SIG-M5 (cell line): ENCODE measurements around the gene RIPK3.

ENCODE experiments used
- DNase-seq: peaks from one replicate; lab custom pipeline; 2025; lab: John Stamatoyannopoulos, UW

RIPK3 gene

DNA sequence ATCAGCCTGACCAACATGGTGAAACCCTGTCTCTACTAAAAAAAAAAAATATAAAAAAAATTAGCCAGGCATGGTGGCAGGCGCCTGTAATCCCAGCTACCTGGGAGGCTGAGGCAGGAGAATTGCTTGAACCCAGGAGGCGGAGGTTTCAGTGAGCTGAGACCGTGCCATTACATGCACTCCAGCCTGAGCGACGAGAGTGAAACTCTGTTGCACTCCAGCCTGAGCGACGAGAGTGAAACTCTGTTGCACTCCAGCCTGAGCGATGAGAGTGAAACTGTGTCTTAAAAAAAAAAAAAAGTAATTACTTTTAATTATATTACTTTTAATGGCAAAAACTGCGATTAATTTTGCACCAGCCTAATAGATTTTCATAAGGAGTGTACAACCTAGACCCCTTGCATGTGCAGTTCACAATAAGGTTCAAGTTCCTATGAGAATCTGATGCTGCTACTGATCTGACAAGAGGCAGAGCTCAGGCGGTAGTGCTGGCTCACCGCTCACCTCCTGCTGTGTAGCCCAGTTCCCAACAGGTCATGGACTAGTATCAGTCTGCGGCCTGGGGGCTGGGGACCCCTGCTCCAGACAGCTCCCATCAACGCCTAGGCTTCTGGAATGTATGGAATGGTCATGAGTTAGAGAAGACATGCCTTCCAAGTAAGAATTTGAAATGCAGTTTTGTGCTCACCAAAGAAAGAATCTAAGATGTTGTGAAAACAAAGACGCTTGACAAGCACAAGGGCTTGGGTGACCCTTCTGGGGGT lies 18.4 kb downstream of the RIPK3 start:
- DNase-seq = no peak

DNA sequence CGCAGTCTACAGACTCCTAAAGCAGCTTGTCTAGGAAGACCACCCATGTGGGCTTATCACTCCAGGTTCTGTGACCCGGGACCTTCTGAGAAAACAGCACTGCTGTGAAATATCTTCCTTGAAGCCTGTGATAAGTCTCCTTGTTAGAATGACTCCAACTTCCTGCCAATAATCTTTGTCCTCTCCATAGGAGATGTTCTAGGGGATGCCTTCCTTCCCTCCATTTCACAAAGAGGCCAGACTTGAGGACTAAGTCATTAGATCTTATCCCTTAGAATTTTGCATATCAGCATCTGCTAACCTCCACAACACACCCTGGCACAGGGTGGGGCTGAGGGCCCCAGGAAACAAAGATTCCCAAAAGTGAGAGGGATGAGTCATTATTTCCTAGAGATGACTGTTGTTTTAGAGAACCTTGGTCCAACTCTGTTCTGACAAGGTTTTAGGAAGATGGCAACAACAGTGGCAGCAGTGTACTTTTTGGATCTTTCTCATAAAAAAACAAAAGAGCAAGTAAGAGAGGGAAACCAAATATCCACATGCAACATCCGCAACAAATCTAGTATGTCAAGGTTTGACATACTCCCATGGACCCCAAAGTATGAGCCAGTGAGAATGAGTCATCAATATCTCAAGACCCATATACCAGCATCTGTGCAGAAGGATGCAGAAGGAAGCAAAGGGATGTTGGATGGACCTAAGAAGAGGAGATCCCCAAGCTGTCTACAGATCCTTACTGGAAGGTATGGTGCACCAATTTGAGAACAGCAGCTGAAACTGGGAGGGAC lies 22.5 kb downstream of the RIPK3 start:
- no peak for DNase-seq

DNA sequence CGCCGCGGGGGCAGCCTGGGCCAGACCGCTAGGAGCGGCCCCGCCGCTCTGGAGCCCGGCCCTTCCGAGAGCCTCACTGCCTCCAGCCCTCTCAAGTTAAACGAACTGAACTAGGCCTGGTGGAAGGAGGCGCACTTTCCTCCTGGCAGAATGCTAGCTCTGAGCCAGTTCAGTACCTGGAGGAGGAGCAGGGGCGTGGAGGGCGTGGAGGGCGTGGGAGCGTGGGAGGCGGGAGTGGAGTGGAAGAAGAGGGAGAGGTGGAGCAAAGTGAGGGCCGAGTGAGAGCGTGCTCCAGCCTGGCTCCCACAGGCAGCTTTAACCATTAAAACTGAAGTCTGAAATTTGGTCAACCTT lies 23.2 kb downstream of the RIPK3 start:
- no peak for DNase-seq

DNA sequence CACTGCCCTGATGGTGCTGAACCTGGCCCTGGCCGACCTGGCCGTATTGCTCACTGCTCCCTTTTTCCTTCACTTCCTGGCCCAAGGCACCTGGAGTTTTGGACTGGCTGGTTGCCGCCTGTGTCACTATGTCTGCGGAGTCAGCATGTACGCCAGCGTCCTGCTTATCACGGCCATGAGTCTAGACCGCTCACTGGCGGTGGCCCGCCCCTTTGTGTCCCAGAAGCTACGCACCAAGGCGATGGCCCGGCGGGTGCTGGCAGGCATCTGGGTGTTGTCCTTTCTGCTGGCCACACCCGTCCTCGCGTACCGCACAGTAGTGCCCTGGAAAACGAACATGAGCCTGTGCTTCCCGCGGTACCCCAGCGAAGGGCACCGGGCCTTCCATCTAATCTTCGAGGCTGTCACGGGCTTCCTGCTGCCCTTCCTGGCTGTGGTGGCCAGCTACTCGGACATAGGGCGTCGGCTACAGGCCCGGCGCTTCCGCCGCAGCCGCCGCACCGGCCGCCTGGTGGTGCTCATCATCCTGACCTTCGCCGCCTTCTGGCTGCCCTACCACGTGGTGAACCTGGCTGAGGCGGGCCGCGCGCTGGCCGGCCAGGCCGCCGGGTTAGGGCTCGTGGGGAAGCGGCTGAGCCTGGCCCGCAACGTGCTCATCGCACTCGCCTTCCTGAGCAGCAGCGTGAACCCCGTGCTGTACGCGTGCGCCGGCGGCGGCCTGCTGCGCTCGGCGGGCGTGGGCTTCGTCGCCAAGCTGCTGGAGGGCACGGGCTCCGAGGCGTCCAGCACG lies 23.8 kb downstream of the RIPK3 start:
- DNase-seq = no peak

DNA sequence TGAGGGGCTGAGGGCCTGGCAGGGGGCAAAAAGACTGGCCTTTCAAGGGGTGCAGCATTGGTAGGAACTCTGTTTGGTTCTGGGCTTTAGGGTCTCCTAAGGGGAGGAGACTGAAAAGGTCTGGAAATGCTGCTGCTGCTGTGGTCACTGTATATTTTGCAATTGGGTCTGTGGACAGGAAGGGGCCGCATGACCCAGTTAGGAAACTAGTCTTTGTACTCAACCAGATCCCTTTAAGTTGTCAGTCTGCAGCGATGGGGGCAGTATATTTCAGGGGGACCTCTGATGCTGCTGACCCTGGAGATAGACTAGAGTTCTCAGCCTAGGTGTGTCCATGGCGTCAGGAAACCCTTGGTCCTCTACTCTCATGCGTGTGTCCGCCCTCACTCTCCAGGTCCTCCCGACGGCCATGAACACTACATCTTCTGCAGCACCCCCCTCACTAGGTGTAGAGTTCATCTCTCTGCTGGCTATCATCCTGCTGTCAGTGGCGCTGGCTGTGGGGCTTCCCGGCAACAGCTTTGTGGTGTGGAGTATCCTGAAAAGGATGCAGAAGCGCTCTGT lies 24.5 kb downstream of the RIPK3 start:
- no peak for DNase-seq

DNA sequence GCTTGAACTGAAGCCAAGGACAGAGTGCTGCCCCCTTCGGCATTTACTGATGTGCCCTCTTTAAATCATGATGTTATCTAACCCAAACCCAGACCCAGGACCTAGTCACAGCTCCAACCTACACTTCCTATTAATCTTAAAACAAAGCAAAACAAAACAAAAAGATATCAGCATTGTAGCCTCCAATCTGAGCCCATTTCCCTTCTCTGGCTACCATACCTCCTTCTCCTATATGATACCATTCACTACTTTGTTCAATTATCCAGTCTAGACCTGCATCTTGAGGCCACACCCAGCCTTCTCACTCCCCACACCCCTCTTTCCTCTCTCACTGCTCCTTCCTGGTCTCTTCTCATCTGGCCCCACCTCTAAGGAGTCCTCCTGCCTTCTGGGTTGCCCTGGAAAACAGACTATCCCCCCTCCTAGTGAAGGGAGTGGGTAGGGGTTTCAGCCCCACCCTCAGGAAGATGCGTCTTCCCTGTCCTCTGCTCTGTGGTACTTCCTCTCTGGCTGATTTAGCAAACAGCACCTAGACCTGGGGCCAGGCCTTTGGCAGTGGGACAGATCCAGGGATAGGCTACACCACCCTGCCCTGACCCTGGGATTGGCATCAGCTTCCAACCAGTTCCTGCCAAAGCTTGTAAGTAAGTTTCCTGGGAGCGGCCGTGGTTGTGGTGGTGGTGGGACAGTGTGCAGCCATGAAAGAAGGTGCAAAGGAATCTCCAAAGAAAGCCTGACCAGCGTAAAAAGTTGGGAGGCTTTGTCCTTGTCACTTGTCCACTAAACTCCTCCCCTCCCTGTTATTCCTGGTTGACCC lies 25.2 kb downstream of the RIPK3 start:
- DNase-seq = no peak

DNA sequence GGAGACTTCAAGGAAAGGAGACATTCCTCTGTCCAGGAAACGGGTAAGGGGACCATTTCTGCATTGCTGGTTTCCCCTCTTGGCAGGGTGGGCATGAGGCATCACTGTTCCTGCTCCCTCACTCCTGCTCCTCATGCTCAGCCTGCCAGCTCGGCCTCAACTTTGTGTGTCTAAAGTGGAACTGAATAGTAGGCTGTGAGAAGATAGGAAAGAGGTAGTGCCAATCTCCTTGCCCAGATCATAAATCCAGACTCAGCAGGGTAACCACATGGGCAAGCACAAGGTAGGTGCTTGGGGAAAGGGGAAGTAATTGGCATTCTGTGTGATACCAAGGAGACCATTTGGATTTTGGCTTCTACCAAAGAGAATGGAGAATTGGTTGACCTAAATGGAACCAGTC lies 25.9 kb downstream of the RIPK3 start:
- no peak for DNase-seq

DNA sequence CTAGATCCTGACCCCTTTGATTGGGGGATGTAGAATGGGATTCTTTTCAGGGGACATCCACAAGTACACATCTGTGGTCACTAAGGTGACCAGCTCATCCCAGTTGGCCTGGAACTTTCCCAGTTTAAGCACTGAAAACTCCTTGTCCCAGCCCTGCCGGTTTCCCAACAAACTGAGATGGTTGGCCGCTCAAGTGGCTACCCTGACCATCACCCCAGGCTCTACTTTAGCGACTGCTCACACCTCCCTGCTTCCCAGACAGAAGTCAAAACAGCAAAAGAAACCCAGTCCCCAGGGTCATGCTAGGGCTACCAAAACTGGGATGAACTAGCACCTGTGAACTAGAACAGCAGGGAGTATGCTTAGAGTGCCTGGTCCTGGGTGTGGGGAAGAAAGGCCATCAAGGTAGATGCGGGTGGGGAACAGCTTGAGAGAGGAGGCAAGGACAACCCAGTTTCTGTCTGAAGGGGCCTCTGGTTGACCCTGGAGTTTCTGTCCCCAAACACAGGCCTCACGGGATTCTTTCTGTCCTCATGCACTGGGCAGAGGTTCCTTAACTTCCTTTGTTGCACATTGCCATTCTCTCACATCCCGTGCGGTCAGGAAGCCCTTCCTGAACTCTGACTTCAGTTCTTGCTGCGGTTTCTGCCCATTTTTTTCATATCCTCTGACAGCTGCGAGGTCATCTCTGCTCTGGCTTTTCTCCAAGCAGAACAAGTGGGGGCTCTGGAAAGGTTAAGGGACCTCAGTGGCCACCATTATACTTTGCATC lies 26.9 kb downstream of the RIPK3 start:
- DNase-seq = no peak

DNA sequence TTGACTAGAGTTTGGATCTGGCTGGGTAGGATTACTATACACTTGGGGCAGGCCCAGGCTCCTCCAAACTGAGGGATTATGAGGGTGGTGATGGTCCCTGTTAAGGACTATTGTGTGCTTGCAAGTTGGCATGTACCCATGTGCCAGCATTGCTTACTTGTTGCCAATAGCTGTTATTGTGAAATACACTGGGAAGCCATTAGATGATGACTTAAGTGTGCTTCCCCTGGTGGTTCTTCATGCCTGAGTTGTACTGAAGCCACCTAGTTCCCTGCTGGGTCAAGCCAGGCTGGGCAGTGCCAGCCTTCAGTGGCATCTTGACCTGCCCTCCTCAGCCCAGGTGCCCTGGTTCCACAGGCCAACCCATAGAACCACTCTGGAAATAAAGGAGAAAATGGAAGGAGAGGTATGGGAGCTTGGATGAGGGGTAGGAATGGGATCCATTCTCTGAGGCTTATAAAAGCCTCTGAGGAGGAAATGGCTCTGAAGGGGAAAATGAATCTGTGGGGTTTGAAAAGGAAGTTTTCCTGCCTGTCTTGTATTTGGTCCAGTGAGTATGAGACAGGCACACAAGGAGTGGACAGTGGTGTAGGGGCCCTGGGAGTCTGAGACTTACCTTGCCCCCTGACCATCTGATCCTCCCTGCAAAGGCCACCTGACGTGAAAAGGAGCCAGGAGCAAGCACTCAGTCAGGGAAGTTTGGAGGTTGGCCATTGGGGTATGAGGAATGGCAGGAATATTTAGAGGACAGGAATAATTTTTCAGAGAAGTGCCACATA lies 27.8 kb downstream of the RIPK3 start:
- DNase-seq = no peak

DNA sequence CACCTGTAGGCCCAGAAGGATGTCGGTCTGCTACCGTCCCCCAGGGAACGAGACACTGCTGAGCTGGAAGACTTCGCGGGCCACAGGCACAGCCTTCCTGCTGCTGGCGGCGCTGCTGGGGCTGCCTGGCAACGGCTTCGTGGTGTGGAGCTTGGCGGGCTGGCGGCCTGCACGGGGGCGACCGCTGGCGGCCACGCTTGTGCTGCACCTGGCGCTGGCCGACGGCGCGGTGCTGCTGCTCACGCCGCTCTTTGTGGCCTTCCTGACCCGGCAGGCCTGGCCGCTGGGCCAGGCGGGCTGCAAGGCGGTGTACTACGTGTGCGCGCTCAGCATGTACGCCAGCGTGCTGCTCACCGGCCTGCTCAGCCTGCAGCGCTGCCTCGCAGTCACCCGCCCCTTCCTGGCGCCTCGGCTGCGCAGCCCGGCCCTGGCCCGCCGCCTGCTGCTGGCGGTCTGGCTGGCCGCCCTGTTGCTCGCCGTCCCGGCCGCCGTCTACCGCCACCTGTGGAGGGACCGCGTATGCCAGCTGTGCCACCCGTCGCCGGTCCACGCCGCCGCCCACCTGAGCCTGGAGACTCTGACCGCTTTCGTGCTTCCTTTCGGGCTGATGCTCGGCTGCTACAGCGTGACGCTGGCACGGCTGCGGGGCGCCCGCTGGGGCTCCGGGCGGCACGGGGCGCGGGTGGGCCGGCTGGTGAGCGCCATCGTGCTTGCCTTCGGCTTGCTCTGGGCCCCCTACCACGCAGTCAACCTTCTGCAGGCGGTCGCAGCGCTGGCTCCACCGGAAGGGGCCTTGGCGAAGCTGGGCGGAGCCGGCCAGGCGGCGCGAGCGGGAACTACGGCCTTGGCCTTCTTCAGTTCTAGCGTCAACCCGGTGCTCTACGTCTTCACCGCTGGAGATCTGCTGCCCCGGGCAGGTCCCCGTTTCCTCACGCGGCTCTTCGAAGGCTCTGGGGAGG lies 28.9 kb downstream of the RIPK3 start, which contains the start of gene LTB4R:
LTB4R (plus strand) TSS at position 857 of the 959 bp plus-strand sequence. CDS start 4,150 bp downstream, outside the sequence.
- no peak for DNase-seq

DNA sequence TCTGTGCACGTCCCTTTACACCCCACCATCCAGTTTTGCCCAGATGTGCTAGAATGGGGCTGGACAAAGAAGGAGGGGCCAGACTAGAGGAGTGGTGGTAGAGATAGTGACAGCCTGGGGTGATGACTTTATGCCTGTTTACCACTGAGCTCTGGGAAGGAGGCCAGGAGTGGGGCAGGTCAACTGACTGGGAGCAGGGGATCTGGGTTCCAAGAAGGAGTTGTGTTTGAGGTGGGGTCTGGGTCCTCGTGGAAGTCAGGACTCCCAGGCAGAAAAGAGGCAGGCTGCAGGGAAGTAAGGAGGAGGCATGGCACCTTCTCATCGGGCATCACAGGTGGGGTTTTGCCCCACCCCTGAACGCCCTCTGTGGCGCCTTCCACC lies 29.5 kb downstream of the RIPK3 start:
- DNase-seq = no peak

DNA sequence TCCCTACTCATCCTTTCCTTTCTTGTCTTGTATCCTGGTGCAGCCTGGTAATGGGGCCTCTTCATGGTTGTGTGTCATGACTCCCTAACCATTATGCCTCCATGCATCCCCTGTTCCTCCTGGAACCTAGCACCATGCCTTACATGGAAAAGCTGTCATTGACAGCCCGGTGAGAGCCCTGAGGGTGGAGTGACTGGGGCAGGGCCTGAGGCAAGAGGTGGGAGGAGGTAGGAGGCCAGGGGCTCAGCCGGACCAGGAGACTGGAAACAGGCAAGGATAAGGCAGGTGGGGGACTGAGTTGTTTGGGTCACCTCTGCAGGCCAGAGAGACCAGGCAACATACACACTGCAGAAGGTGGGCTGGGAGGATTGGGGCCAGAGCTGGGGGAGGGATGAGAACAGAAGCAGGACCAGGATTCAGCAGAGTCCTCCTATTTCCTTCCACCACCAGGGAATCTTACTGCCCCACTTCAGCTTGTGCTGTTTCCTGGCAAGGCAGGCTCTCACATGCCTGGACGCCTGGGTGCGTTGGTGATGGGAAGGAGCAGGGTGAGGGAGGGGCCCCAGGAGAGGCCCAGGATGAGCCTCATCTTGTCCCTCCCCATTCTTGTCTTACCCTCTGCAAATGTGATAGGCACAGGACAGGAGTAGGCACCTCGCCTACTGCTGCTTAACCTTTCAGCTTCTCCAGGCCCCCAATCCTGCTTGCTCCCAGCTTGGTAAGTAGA lies 30.1 kb downstream of the RIPK3 start, which contains the start of gene LTB4R2:
LTB4R2 (plus strand) TSS at position 603 of the 727 bp plus-strand sequence. CDS start 525 bp downstream, outside the sequence.
- no peak for DNase-seq

DNA sequence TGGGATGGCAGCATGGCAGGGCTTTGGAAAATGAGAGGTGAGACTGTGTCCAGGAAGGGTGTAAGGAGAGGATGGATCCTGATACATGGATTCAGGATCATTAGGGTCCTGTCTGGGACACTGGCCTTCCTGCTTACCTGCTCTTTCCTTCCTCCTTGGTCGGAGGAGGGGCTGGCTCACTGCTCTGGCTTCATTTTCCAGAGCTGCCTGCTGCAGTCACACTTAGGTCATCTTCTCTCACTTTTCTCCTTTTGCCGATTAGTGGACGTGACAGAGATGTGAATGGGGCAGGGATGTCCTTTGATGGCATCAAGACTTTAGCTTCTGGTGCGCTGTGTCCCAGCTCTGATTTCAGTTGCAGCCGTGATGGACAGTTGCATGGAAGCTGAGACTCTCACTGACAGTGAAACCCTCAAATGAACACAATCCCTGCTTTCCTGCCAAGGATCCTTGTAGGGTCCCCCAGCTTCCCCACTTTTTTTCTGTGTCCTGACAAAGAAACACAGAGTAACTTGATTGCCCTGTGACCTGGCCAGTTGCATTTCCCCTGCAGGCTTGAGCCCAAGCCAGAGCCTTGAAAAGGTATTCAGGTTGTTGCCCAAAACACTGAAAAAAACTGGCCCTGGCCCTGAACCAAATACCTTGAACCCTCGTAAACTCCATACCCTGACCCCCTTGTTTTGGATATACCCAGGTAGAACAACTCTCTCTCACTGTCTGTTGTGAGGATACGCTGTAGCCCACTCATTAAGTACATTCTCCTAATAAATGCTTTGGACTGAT lies 31.3 kb downstream of the RIPK3 start:
- DNase-seq = no peak

DNA sequence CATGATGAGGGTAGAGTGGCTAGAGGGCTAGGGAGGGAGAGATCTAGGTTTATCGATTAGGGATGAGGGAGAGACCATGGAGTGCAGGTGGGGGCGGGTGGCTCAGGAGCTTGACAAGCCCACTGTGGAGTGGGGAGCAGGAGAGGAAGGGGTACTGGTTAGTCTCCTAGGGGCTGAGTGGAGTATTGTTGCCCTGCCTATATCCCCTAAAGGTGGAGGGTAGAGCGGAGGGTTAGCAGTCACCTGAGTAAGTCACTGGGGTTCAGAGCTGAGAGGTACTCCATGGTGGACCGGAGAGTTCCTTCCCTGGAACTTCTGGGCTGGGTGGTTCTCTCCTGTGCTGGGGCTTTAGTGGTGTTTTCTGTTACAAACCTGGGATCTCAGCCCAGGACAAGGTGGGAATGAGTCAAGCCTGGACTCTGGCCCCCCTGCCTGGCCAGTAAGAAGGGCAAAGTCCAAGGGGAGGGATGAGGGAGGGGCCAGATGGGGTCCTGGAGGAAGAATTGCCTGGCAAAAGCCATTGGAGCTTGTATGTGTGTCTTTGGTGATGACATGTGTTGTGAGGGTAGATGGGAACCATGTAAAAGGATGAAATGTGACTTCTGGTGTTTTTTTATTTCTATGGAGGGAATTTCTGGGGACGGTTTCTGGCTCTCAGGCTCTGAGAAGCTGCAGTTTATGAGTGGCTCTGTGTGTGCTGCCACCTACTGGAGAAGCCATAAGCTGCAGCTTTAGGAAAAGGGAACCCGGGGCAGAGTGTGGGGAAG lies 32.0 kb downstream of the RIPK3 start, which contains the start of gene CIDEB:
CIDEB (minus strand) TSS at position 403 of the 767 bp plus-strand sequence; CDS start at position 284, 119 bp downstream.
- DNase-seq = no peak

DNA sequence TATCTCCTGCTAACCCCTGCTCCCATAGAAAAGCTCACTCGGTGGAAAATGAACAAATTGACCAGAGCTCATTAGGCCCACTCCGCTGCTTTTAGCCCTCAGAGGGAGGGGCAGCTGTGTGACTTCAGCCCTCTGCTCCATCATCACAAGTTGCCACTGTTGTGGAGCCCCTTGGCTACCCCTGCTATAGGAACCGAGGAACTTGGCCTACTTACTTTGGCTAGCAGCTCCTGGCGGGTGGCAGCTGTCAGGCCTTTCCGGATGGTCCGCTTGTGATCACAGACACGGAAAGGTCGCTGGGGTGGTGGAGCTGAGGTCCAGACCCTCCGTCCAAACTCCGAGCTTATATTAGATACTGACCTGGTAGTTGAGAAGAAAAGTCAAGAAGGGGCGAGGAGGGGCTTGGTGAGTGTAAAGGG lies 32.6 kb downstream of the RIPK3 start:
- no peak for DNase-seq

DNA sequence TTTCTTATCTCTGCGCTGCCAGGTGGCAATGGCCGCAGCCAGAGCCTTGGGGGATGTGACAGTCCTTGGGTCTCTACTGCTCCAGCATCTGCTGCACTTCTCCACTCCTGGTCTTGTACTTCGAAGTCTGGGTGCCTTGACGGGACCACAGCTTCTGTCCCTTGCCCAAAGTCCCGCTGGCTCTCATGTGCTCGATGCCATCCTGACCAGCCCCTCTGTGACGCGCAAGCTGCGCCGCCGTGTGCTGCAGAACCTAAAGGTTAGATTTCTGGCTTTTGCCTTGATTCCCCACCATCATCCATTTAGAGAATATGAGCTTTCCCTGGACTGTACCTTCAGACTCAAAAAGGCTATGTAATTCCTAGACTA lies 35.8 kb downstream of the RIPK3 start:
- DNase-seq = no peak
